ENCODE results near the gene PDZK1.
"Not testable (repeated sequence)": the region's sequence is repeated elsewhere in the genome, so short reads cannot be mapped to it uniquely, and the experiment has no call there.

GRCh38 chr1:145656245-145656943, 50.8 kb downstream of the PDZK1 start:
- TF ChIP-seq, protein P1, sequence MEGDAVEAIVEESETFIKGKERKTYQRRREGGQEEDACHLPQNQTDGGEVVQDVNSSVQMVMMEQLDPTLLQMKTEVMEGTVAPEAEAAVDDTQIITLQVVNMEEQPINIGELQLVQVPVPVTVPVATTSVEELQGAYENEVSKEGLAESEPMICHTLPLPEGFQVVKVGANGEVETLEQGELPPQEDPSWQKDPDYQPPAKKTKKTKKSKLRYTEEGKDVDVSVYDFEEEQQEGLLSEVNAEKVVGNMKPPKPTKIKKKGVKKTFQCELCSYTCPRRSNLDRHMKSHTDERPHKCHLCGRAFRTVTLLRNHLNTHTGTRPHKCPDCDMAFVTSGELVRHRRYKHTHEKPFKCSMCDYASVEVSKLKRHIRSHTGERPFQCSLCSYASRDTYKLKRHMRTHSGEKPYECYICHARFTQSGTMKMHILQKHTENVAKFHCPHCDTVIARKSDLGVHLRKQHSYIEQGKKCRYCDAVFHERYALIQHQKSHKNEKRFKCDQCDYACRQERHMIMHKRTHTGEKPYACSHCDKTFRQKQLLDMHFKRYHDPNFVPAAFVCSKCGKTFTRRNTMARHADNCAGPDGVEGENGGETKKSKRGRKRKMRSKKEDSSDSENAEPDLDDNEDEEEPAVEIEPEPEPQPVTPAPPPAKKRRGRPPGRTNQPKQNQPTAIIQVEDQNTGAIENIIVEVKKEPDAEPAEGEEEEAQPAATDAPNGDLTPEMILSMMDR (IDR thresholded peaks at IDR 0.05; ENCODE audit: low read length), result not testable (repeated sequence)
- TF ChIP-seq EZH2 (IDR thresholded peaks at IDR 0.05; ENCODE audit: borderline replicate concordance, low read length), result not testable (repeated sequence)

Data from OCI-LY1 (cell line).